Loucy (cell line): ENCODE measurements around the gene ALG3.

Source experiments
- H2AFZ ChIP-seq: fragments of 200-600 bp; sonication (generic); 2 replicates; pipeline ENCODE4 v1.6.0; 2016; ENCODE audit warnings: antibody characterized with exemption, mild to moderate bottlenecking, low read length, moderate library complexity
- H3F3A ChIP-seq: fragments of 200-600 bp; 2 replicates; pipeline ENCODE4 v1.6.0; 2016; ENCODE audit warnings: antibody characterized with exemption, low read depth, mild to moderate bottlenecking
- H3K27me3 ChIP-seq: fragments of 200-600 bp; sonication (generic); 2 replicates; pipeline ENCODE4 v1.6.1; 2014; ENCODE audit warnings: low read length, mild to moderate bottlenecking; ENCODE audit not compliant: insufficient read depth, poor library complexity, severe bottlenecking
- H3K36me3 ChIP-seq: fragments of 200-600 bp; sonication (generic); 2 replicates; pipeline ENCODE4 v1.6.1; 2016; ENCODE audit warnings: low read length; ENCODE audit not compliant: insufficient read depth
- H3K4me1 ChIP-seq: fragments of 200-600 bp; sonication (generic); 2 replicates; pipeline ENCODE4 v1.5.1; 2014; ENCODE audit warnings: low read length, mild to moderate bottlenecking; ENCODE audit not compliant: insufficient read depth, poor library complexity, severe bottlenecking
- H3K4me2 ChIP-seq: fragments of 200-600 bp; sonication (generic); 2 replicates; pipeline ENCODE4 v1.6.0; 2014; ENCODE audit warnings: antibody characterized with exemption, low read length, low read depth, mild to moderate bottlenecking; ENCODE audit not compliant: poor library complexity, severe bottlenecking
- H3K4me3 ChIP-seq: fragments of 200-600 bp; sonication (generic); 2 replicates; pipeline ENCODE4 v1.5.1; 2014; ENCODE audit warnings: low read length, mild to moderate bottlenecking, mixed read lengths; ENCODE audit not compliant: poor library complexity, severe bottlenecking
- H3K79me2 ChIP-seq: fragments of 200-600 bp; sonication (generic); 2 replicates; pipeline ENCODE4 v1.6.1; 2014; ENCODE audit warnings: low read length; ENCODE audit not compliant: insufficient read depth
- H3K9ac ChIP-seq: fragments of 200-600 bp; sonication (generic); 2 replicates; pipeline ENCODE4 v1.6.0; 2014; ENCODE audit warnings: mild to moderate bottlenecking, low read depth, low read length, moderate library complexity; ENCODE audit not compliant: poor library complexity, severe bottlenecking
- H3K9me2 ChIP-seq: fragments of 200-600 bp; sonication (generic); replicated peaks from 2 replicates; pipeline ENCODE4 v1.6.1; 2016; ENCODE audit warnings: low read depth, low read length, mixed read lengths
- H3K9me3 ChIP-seq: fragments of 200-600 bp; sonication (generic); 2 replicates; pipeline ENCODE4 v1.6.1; 2014; ENCODE audit warnings: mild to moderate bottlenecking, antibody characterized with exemption, low read length, low read depth; ENCODE audit not compliant: insufficient read depth
- H4K20me1 ChIP-seq: fragments of 200-600 bp; sonication (generic); 2 replicates; pipeline ENCODE4 v1.6.0; 2014; ENCODE audit warnings: antibody characterized with exemption, low read length, mild to moderate bottlenecking; ENCODE audit not compliant: insufficient read depth, poor library complexity, severe bottlenecking
- EZH2phosphoT487 ChIP-seq: fragments of 200-600 bp; IDR thresholded peaks from 2 replicates; pipeline ENCODE4 v1.6.1; 2018; ENCODE audit warnings: antibody characterized with exemption, mild to moderate bottlenecking, moderate library complexity, borderline replicate concordance
- TF ChIP-seq, protein P1 (sequence below): fragments of 200-600 bp; sonication (generic); conservative IDR thresholded peaks from 2 replicates; pipeline ENCODE4 v1.5.1; 2014; ENCODE audit warnings: mild to moderate bottlenecking, antibody characterized with exemption, low read length

Gene ALG3

DNA sequence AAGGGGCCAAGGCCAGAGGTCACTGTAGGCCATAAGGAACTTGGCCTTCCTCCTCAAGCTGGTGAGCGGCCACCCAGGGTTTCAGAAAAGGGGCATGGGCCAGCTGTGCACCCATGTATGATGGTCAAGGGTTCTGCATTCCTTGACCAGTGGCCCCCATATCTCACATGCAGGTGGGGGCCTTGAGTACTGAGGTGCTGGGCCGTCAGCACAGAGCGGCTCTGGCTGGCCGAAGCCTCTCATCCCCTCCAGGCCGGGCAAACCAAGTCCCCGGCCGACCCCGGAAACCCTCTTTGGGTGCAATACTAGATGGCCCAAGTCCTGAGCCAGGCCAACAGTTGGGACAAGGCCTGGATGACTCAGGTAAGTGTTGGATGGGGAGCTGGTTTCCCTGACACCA lies 9.5 kb downstream of the ALG3 start:
- no peaks in the 10 kb centered on the region for H3K79me2 ChIP-seq
- no peaks in the 10 kb centered on the region for H4K20me1 ChIP-seq
- TF ChIP-seq, protein P1, sequence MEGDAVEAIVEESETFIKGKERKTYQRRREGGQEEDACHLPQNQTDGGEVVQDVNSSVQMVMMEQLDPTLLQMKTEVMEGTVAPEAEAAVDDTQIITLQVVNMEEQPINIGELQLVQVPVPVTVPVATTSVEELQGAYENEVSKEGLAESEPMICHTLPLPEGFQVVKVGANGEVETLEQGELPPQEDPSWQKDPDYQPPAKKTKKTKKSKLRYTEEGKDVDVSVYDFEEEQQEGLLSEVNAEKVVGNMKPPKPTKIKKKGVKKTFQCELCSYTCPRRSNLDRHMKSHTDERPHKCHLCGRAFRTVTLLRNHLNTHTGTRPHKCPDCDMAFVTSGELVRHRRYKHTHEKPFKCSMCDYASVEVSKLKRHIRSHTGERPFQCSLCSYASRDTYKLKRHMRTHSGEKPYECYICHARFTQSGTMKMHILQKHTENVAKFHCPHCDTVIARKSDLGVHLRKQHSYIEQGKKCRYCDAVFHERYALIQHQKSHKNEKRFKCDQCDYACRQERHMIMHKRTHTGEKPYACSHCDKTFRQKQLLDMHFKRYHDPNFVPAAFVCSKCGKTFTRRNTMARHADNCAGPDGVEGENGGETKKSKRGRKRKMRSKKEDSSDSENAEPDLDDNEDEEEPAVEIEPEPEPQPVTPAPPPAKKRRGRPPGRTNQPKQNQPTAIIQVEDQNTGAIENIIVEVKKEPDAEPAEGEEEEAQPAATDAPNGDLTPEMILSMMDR: no peak
- no peak for TF ChIP-seq EZH2phosphoT487
- H3K4me1 ChIP-seq: no peaks in the 10 kb centered on the region
- H3K4me2 ChIP-seq: no peak overlapping the region
- H3K4me3 ChIP-seq: no peak overlapping the region
- H3F3A ChIP-seq: no peaks in the 10 kb centered on the region
- no peaks in the 10 kb centered on the region for H3K9me3 ChIP-seq
- no peaks in the 10 kb centered on the region for H3K9me2 ChIP-seq
- H2AFZ ChIP-seq: no peak overlapping the region
- peaks cover 22% of the 10 kb centered on the region; the same call in 1 of the 2 replicates for H3K36me3 ChIP-seq
- H3K27me3 ChIP-seq: no peaks in the 10 kb centered on the region
- H3K9ac ChIP-seq: no peak overlapping the region

DNA sequence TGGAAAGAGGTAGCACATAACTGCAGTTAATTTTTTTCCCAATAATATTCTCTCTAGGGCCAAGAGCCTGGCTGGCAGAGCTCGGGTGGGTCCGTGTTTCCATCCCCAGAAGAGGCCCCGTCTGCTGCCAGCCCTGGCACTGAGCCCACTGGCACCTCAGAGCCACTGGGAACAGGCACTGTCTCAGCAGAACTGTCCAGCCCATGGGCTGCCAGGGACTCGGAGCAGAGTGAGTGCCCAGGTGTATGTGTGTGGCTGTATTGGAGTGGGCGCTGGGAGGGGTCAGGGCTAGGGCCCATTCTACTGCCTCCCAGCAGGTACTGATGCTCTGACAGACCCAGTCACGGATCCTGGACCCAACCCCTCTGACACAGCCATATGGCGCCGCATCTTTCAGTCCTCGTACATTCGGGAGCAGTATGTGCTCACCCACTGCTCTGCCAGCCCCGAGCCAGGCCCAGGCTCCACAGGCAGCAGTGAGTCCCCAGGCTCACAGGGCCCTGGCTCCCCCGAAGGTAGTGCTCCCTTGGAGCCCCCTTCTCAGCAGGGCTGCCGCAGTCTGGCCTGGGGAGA lies 10.4 kb downstream of the ALG3 start:
- no peaks in the 10 kb centered on the region for H3K79me2 ChIP-seq
- TF ChIP-seq, protein P1: no peak
- no peak for TF ChIP-seq EZH2phosphoT487
- peaks cover 14% of the 10 kb centered on the region; the same call in 1 of the 2 replicates for H3K36me3 ChIP-seq
- H4K20me1 ChIP-seq: no peaks in the 10 kb centered on the region
- H3K9me2 ChIP-seq: no peaks in the 10 kb centered on the region
- no peak overlapping the region for H3K4me2 ChIP-seq
- H3K9ac ChIP-seq: no peak overlapping the region
- H3F3A ChIP-seq: no peaks in the 10 kb centered on the region
- no peak overlapping the region for H2AFZ ChIP-seq
- no peaks in the 10 kb centered on the region for H3K9me3 ChIP-seq
- H3K4me3 ChIP-seq: no peak overlapping the region
- H3K4me1 ChIP-seq: no peaks in the 10 kb centered on the region
- H3K27me3 ChIP-seq: no peaks in the 10 kb centered on the region

DNA sequence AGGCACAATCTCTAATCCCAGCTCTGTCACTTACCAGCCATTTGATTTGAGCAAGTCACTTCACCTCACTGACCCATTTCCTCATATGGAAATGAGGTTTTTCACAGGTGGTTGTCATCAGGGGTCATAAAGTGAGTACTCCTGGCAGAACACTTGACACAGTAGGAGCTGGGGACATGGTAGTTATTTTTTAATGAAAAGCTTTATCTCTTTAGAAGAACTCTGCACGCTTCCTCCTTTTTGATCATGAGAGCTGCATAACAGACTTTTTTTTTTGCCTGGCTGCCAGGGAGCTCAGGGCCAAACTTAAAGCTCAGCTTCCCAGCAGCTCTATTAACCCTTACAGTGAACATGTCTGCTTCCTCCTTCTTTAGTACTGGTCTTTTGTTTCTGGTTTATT lies 11.0 kb downstream of the ALG3 start:
- TF ChIP-seq EZH2phosphoT487: no peak
- TF ChIP-seq, protein P1: no peak

More for the DNA sequence above, 11.0 kb downstream of the ALG3 start:
- Histone ChIP-seq H3F3A (no peaks in the 10 kb centered on the region), H3K9ac (no peak overlapping the region), H2AFZ (no peak overlapping the region), H3K4me2 (no peak overlapping the region), H3K36me3 (peaks cover 8% of the 10 kb centered on the region; the same call in 1 of the 2 replicates), H3K9me3 (no peaks in the 10 kb centered on the region), H3K4me3 (no peak overlapping the region), H3K79me2 (no peaks in the 10 kb centered on the region), H3K27me3 (no peaks in the 10 kb centered on the region), H4K20me1 (no peaks in the 10 kb centered on the region), H3K4me1 (no peaks in the 10 kb centered on the region), H3K9me2 (no peaks in the 10 kb centered on the region)
